ENCODE data around the gene RBM6. TPM values are rescaled to one million over a fixed set of nuclear protein-coding genes. Genes with fewer than 3 reads are reported as not detected.

Gene RBM6
- total RNA-seq, 1 experiment from 2014 or later = 118 TPM

DNA sequence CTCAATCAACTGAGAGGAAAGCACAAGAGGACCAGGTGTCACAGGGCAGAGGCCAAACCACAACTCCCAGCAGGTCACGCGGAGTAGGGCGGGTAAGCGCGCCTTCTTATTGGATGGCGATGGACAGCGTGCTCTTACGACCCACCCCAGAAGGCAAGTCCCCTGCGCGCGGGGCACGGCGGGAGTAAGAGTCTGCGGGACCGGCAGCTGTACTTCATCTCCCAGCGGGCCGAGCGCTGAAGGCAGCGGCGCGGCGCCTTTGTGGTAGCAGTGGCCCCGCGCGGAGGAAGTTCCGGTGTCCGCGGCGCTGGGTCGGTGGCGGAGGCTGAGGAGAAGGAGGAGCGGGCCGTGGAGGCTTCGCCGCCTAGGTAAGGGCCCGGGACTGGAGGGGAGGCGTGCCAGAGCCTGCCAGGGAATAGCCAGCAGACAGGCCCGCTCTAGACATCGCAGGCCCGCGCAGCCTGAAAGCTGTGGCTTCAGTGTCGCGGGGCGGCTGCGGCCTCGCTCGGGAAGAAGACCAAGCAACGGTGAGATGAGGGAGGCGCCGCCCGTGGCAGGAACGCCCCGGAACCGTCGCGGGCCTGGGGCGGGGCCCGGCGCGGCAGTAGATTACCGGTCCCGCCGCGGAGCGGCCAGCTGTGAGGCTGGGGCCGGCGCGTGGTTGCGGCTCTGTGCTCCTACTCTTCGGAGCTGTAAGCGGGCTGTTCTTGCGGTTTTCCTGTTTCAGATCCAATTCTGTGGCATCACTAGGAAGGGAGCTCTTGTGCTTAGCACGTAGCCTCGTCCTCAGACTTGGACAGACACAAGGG, at the start of gene RBM6 (continued):
- TF ChIP-seq, protein P1, sequence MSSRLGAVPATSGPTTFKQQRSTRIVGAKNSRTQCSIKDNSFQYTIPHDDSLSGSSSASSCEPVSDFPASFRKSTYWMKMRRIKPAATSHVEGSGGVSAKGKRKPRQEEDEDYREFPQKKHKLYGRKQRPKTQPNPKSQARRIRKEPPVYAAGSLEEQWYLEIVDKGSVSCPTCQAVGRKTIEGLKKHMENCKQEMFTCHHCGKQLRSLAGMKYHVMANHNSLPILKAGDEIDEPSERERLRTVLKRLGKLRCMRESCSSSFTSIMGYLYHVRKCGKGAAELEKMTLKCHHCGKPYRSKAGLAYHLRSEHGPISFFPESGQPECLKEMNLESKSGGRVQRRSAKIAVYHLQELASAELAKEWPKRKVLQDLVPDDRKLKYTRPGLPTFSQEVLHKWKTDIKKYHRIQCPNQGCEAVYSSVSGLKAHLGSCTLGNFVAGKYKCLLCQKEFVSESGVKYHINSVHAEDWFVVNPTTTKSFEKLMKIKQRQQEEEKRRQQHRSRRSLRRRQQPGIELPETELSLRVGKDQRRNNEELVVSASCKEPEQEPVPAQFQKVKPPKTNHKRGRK (CRISPR knock-in tag; IDR thresholded peaks at IDR 0.05; ENCODE audit: borderline replicate concordance) = no peak
- TF ChIP-seq SP1 (CRISPR knock-in tag; conservative IDR thresholded peaks at IDR 0.05) = peak; percentile 94
- TF ChIP-seq RORB (CRISPR knock-in tag; IDR thresholded peaks at IDR 0.05) = no peak
- TF ChIP-seq ZNF317 (CRISPR knock-in tag; IDR thresholded peaks at IDR 0.05; ENCODE audit: borderline replicate concordance, low read depth) = 0 out of 2 replicates have a peak, but pooled peaks have one; percentile 19
- TF ChIP-seq, protein P2, sequence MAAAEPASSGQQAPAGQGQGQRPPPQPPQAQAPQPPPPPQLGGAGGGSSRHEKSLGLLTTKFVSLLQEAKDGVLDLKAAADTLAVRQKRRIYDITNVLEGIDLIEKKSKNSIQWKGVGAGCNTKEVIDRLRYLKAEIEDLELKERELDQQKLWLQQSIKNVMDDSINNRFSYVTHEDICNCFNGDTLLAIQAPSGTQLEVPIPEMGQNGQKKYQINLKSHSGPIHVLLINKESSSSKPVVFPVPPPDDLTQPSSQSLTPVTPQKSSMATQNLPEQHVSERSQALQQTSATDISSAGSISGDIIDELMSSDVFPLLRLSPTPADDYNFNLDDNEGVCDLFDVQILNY (CRISPR knock-in tag; IDR thresholded peaks at IDR 0.05) = peak; percentile 31
- TF ChIP-seq NFYB (CRISPR knock-in tag; conservative IDR thresholded peaks at IDR 0.05; ENCODE audit: low read depth) = peak; percentile 91
- TF ChIP-seq, protein P3, sequence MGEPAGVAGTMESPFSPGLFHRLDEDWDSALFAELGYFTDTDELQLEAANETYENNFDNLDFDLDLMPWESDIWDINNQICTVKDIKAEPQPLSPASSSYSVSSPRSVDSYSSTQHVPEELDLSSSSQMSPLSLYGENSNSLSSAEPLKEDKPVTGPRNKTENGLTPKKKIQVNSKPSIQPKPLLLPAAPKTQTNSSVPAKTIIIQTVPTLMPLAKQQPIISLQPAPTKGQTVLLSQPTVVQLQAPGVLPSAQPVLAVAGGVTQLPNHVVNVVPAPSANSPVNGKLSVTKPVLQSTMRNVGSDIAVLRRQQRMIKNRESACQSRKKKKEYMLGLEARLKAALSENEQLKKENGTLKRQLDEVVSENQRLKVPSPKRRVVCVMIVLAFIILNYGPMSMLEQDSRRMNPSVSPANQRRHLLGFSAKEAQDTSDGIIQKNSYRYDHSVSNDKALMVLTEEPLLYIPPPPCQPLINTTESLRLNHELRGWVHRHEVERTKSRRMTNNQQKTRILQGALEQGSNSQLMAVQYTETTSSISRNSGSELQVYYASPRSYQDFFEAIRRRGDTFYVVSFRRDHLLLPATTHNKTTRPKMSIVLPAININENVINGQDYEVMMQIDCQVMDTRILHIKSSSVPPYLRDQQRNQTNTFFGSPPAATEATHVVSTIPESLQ (CRISPR knock-in tag; IDR thresholded peaks at IDR 0.05) = no peak
- TF ChIP-seq, protein P4, sequence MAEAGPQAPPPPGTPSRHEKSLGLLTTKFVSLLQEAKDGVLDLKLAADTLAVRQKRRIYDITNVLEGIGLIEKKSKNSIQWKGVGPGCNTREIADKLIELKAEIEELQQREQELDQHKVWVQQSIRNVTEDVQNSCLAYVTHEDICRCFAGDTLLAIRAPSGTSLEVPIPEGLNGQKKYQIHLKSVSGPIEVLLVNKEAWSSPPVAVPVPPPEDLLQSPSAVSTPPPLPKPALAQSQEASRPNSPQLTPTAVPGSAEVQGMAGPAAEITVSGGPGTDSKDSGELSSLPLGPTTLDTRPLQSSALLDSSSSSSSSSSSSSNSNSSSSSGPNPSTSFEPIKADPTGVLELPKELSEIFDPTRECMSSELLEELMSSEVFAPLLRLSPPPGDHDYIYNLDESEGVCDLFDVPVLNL (CRISPR knock-in tag; IDR thresholded peaks at IDR 0.05; ENCODE audit: borderline replicate concordance, low read depth) = no peak
- 0 out of 2 replicates have a peak, but pooled peaks have one; percentile 49 for TF ChIP-seq ZNF232 (CRISPR knock-in tag; IDR thresholded peaks at IDR 0.05)
- TF ChIP-seq NFE2L1 (CRISPR knock-in tag; IDR thresholded peaks at IDR 0.05) = 0 out of 2 replicates have a peak, but pooled peaks have one; percentile 26
- TF ChIP-seq, protein P5, sequence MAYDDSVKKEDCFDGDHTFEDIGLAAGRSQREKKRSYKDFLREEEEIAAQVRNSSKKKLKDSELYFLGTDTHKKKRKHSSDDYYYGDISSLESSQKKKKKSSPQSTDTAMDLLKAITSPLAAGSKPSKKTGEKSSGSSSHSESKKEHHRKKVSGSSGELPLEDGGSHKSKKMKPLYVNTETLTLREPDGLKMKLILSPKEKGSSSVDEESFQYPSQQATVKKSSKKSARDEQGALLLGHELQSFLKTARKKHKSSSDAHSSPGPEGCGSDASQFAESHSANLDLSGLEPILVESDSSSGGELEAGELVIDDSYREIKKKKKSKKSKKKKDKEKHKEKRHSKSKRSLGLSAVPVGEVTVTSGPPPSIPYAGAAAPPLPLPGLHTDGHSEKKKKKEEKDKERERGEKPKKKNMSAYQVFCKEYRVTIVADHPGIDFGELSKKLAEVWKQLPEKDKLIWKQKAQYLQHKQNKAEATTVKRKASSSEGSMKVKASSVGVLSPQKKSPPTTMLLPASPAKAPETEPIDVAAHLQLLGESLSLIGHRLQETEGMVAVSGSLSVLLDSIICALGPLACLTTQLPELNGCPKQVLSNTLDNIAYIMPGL (CRISPR knock-in tag; IDR thresholded peaks at IDR 0.05) = peak; percentile 72
- no peak for TF ChIP-seq ZNF219 (CRISPR knock-in tag; IDR thresholded peaks at IDR 0.05; ENCODE audit: borderline replicate concordance)
- no peak for TF ChIP-seq TEAD4 (CRISPR knock-in tag; IDR thresholded peaks at IDR 0.05)
- TF ChIP-seq, protein P6, sequence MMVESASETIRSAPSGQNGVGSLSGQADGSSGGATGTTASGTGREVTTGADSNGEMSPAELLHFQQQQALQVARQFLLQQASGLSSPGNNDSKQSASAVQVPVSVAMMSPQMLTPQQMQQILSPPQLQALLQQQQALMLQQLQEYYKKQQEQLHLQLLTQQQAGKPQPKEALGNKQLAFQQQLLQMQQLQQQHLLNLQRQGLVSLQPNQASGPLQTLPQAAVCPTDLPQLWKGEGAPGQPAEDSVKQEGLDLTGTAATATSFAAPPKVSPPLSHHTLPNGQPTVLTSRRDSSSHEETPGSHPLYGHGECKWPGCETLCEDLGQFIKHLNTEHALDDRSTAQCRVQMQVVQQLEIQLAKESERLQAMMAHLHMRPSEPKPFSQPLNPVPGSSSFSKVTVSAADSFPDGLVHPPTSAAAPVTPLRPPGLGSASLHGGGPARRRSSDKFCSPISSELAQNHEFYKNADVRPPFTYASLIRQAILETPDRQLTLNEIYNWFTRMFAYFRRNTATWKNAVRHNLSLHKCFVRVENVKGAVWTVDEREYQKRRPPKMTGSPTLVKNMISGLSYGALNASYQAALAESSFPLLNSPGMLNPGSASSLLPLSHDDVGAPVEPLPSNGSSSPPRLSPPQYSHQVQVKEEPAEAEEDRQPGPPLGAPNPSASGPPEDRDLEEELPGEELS (CRISPR knock-in tag; IDR thresholded peaks at IDR 0.05) = peak; percentile 81; the same call in 1 of the 2 replicates
- TF ChIP-seq, protein P7, sequence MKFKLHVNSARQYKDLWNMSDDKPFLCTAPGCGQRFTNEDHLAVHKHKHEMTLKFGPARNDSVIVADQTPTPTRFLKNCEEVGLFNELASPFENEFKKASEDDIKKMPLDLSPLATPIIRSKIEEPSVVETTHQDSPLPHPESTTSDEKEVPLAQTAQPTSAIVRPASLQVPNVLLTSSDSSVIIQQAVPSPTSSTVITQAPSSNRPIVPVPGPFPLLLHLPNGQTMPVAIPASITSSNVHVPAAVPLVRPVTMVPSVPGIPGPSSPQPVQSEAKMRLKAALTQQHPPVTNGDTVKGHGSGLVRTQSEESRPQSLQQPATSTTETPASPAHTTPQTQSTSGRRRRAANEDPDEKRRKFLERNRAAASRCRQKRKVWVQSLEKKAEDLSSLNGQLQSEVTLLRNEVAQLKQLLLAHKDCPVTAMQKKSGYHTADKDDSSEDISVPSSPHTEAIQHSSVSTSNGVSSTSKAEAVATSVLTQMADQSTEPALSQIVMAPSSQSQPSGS (CRISPR knock-in tag; IDR thresholded peaks at IDR 0.05; ENCODE audit: borderline replicate concordance, low read depth) = no peak
- TF ChIP-seq, protein P8, sequence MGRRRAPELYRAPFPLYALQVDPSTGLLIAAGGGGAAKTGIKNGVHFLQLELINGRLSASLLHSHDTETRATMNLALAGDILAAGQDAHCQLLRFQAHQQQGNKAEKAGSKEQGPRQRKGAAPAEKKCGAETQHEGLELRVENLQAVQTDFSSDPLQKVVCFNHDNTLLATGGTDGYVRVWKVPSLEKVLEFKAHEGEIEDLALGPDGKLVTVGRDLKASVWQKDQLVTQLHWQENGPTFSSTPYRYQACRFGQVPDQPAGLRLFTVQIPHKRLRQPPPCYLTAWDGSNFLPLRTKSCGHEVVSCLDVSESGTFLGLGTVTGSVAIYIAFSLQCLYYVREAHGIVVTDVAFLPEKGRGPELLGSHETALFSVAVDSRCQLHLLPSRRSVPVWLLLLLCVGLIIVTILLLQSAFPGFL (CRISPR knock-in tag; IDR thresholded peaks at IDR 0.05; ENCODE audit: borderline replicate concordance) = no peak
- TF ChIP-seq, protein P9, sequence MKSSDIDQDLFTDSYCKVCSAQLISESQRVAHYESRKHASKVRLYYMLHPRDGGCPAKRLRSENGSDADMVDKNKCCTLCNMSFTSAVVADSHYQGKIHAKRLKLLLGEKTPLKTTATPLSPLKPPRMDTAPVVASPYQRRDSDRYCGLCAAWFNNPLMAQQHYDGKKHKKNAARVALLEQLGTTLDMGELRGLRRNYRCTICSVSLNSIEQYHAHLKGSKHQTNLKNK (CRISPR knock-in tag; IDR thresholded peaks at IDR 0.05) = no peak
- TF ChIP-seq, protein P10, sequence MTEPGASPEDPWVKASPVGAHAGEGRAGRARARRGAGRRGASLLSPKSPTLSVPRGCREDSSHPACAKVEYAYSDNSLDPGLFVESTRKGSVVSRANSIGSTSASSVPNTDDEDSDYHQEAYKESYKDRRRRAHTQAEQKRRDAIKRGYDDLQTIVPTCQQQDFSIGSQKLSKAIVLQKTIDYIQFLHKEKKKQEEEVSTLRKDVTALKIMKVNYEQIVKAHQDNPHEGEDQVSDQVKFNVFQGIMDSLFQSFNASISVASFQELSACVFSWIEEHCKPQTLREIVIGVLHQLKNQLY (CRISPR knock-in tag; IDR thresholded peaks at IDR 0.05) = peak; percentile 80; the same call in 1 of the 2 replicates
- TF ChIP-seq GTF2I (CRISPR knock-in tag; conservative IDR thresholded peaks at IDR 0.05) = 0 out of 2 replicates have a peak, but pooled peaks have one; percentile 18
- TF ChIP-seq FOXP1 (CRISPR knock-in tag; IDR thresholded peaks at IDR 0.05; ENCODE audit: borderline replicate concordance) = peak; percentile 58; the same call in 1 of the 2 replicates
- no peak for TF ChIP-seq NR2C2 (CRISPR knock-in tag; IDR thresholded peaks at IDR 0.05)
